PC-3 (cell line): ENCODE results near the gene OR51B6. TPM values are rescaled to one million over a fixed set of nuclear protein-coding genes. Genes with fewer than 3 reads are reported as not detected.
"Not testable (repeated sequence)": the region's sequence is repeated elsewhere in the genome, so short reads cannot be mapped to it uniquely, and the experiment has no call there.

Source experiments
- ATAC-seq: fragments of 200-7000 bp; cut with Tn5 transposase; 2 replicates; pipeline ENCODE4 v1.9.1; 2020; ENCODE audit warnings: mild to moderate bottlenecking, moderate library complexity
- BruUV-seq: library from RNA; stranded (reverse); fragments of 400-500 nt; replicated peaks from 2 replicates; lab custom pipeline; 2021; lab: Mats Ljungman, UMichigan
- CTCF ChIA-PET: fragments of 300-600 bp; sonication (Branson Sonifier 250); formaldehyde crosslinking; loops from one replicate; lab custom pipeline; 2022; ENCODE audit warnings: antibody characterized with exemption; lab: Charles Lee
- POLR2A ChIA-PET: fragments of 300-600 bp; sonication (Branson Sonifier 250); formaldehyde crosslinking; loops from one replicate; lab custom pipeline; 2022; ENCODE audit warnings: antibody characterized with exemption; ENCODE audit not compliant: unreplicated experiment; lab: Charles Lee
- DNase-seq: peaks from one replicate; pipeline ENCODE4 v3.0.0-alpha.2; 2015
- H2AFZ ChIP-seq: fragments of 300-600 bp; sonication (generic); 2 replicates; pipeline ENCODE4 v1.6.0; 2016; ENCODE audit warnings: antibody characterized with exemption, low read length
- H3F3A ChIP-seq: fragments of 300-600 bp; sonication (generic); one replicate; pipeline ENCODE4 v1.6.0; 2017; ENCODE audit warnings: antibody characterized with exemption, low read length, control low read depth, mild to moderate bottlenecking; ENCODE audit not compliant: unreplicated experiment
- H3K27ac ChIP-seq: fragments of 300-600 bp; sonication (generic); 2 replicates; pipeline ENCODE4 v1.5.1; 2016; ENCODE audit warnings: mild to moderate bottlenecking, low read length
- H3K27me3 ChIP-seq: fragments of 300-600 bp; sonication (generic); 2 replicates; pipeline ENCODE4 v1.6.1; 2016; ENCODE audit warnings: low read length, mixed read lengths
- H3K36me3 ChIP-seq: fragments of 300-600 bp; sonication (generic); 2 replicates; pipeline ENCODE4 v1.6.1; 2016; ENCODE audit warnings: low read depth, mixed run types, low read length, mixed read lengths
- H3K4me1 ChIP-seq: fragments of 300-600 bp; sonication (generic); 2 replicates; pipeline ENCODE4 v1.5.1; 2016; ENCODE audit warnings: low read length; ENCODE audit not compliant: insufficient read depth
- H3K4me2 ChIP-seq: fragments of 300-600 bp; sonication (generic); 2 replicates; pipeline ENCODE4 v1.6.0; 2016; ENCODE audit warnings: low read length
- H3K4me3 ChIP-seq: fragments of 300-600 bp; sonication (generic); 2 replicates; pipeline ENCODE4 v1.5.1; 2016; ENCODE audit warnings: mild to moderate bottlenecking, low read length, mixed read lengths
- H3K79me2 ChIP-seq: fragments of 300-600 bp; sonication (generic); 2 replicates; pipeline ENCODE4 v1.6.1; 2017; ENCODE audit warnings: low read length, mixed read lengths
- H3K9ac ChIP-seq: fragments of 300-600 bp; sonication (generic); 2 replicates; pipeline ENCODE4 v1.6.0; 2016; ENCODE audit warnings: mild to moderate bottlenecking, low read length
- H3K9me2 ChIP-seq: fragments of 300-600 bp; sonication (generic); replicated peaks from 2 replicates; pipeline ENCODE4 v1.6.1; 2016; ENCODE audit warnings: mixed run types, low read length, mixed read lengths
- H3K9me3 ChIP-seq: fragments of 300-600 bp; sonication (generic); 2 replicates; pipeline ENCODE4 v1.6.1; 2016; ENCODE audit warnings: low read length, mixed read lengths
- H4K20me1 ChIP-seq: fragments of 300-600 bp; sonication (generic); 2 replicates; pipeline ENCODE4 v1.6.1; 2016; ENCODE audit warnings: low read length, mixed read lengths
- EZH2 ChIP-seq: fragments of 300-600 bp; sonication (generic); IDR thresholded peaks from one replicate; pipeline ENCODE4 v1.6.1; 2017; ENCODE audit warnings: antibody characterized with exemption, mild to moderate bottlenecking, low read length; ENCODE audit not compliant: unreplicated experiment
- EZH2phosphoT487 ChIP-seq: fragments of 300-600 bp; sonication (generic); IDR thresholded peaks from 2 replicates; pipeline ENCODE4 v1.6.1; 2018; ENCODE audit warnings: mild to moderate bottlenecking, antibody characterized with exemption, low read length, borderline replicate concordance
- intact Hi-C: fragments of 100-400 bp; cut with micrococcal nuclease; formaldehyde crosslinking; loops from 2 replicates; pipeline ENCODE4 v1.9.0; 2023
- total RNA-seq: library from RNA; depleted of rRNA; stranded (reverse); fragments of >200 nt; gene quantifications from 2 replicates; pipeline ENCODE4 v1.2.3, GENCODE V29; 2014
- TF ChIP-seq, protein P1 (sequence below): fragments of 300-600 bp; sonication (generic); conservative IDR thresholded peaks from 2 replicates; pipeline ENCODE4 v1.5.1; 2017; ENCODE audit warnings: antibody characterized with exemption, low read depth, mild to moderate bottlenecking, low read length

OR51B6 gene
- total RNA-seq, 1 experiment from 2014 or later, result not detected

DNA sequence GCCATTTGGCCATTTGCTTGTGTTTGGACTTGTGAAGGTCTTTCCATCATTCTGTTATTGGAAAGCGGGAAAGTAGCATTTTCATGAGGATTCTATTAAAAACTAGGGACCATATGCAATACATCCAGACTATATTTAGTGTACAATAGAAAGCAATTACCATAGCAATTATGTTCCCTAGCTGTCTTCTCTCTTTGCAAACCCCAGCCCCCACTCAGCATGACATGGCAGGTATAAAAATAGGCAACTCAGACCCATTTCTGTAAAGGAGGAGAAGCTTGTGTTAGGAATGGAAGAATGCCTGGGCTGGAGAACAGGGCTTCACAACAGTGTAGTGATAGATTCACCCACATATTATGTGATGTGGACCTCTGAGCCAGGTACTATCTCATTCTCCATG lies 12.4 kb downstream of the OR51B6 start:
- no peak overlapping the region for H3K27ac ChIP-seq
- intact Hi-C loops, result no loop called here
- no peaks in the 10 kb centered on the region for H3K36me3 ChIP-seq
- DNase-seq (no peak), ATAC-seq (no peak)
- H3F3A ChIP-seq, result no peaks in the 10 kb centered on the region
- H3K4me1 ChIP-seq, result no peaks in the 10 kb centered on the region
- no peaks in the 10 kb centered on the region for H3K9me2 ChIP-seq
- no peak overlapping the region for H3K9ac ChIP-seq
- no peak overlapping the region for H3K4me3 ChIP-seq
- no peaks in the 10 kb centered on the region for H3K27me3 ChIP-seq
- H3K79me2 ChIP-seq, result no peaks in the 10 kb centered on the region
- H4K20me1 ChIP-seq, result no peaks in the 10 kb centered on the region
- TF ChIP-seq EZH2 (no peak), EZH2phosphoT487 (no peak)
- TF ChIP-seq, protein P1, sequence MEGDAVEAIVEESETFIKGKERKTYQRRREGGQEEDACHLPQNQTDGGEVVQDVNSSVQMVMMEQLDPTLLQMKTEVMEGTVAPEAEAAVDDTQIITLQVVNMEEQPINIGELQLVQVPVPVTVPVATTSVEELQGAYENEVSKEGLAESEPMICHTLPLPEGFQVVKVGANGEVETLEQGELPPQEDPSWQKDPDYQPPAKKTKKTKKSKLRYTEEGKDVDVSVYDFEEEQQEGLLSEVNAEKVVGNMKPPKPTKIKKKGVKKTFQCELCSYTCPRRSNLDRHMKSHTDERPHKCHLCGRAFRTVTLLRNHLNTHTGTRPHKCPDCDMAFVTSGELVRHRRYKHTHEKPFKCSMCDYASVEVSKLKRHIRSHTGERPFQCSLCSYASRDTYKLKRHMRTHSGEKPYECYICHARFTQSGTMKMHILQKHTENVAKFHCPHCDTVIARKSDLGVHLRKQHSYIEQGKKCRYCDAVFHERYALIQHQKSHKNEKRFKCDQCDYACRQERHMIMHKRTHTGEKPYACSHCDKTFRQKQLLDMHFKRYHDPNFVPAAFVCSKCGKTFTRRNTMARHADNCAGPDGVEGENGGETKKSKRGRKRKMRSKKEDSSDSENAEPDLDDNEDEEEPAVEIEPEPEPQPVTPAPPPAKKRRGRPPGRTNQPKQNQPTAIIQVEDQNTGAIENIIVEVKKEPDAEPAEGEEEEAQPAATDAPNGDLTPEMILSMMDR, result no peak
- no TSS peak for BruUV-seq
- H2AFZ ChIP-seq, result no peak overlapping the region
- no peak overlapping the region for H3K4me2 ChIP-seq
- CTCF ChIA-PET, result no interaction called here
- POLR2A ChIA-PET, result no interaction called here
- no peaks in the 10 kb centered on the region for H3K9me3 ChIP-seq

DNA sequence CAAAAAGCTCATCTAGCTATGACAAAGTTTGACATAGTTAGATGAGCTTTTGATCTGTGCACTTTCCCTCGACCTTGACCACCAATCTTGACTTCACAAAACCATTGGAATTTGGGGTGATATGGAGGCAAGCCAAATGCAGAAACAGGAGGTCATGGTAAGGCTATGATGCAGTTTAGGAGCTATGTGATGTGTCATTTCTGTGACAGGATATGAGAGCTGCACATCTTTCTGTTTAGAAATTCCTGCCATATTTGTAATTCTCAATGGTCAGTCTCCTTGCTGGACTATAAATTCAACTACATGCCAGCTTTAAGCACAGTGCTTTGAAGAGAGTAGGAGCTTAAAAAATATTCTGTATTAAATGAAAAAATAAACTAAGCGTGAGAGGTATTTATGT lies 12.9 kb downstream of the OR51B6 start:
- Histone ChIP-seq H3F3A (no peaks in the 10 kb centered on the region), H4K20me1 (no peaks in the 10 kb centered on the region), H2AFZ (no peak overlapping the region), H3K27me3 (no peaks in the 10 kb centered on the region), H3K36me3 (no peaks in the 10 kb centered on the region), H3K4me3 (no peak overlapping the region), H3K9me3 (no peaks in the 10 kb centered on the region), H3K9ac (no peak overlapping the region), H3K4me2 (no peak overlapping the region), H3K79me2 (no peaks in the 10 kb centered on the region), H3K9me2 (no peaks in the 10 kb centered on the region), H3K4me1 (no peaks in the 10 kb centered on the region), H3K27ac (no peak overlapping the region)
- DNase-seq (no peak), ATAC-seq (no peak)
- POLR2A ChIA-PET, result no interaction called here
- TF ChIP-seq EZH2, result no peak
- TF ChIP-seq, protein P1, result no peak
- no peak for TF ChIP-seq EZH2phosphoT487
- intact Hi-C loops, result no loop called here
- CTCF ChIA-PET, result no interaction called here
- no TSS peak for BruUV-seq

- CTCF ChIA-PET, H3K79me2 ChIP-seq, H3K4me2 ChIP-seq, H3K36me3 ChIP-seq, H2AFZ ChIP-seq, POLR2A ChIA-PET, BruUV-seq, H4K20me1 ChIP-seq, H3K9ac ChIP-seq, DNase-seq, H3K27ac ChIP-seq, H3K4me3 ChIP-seq, H3K9me3 ChIP-seq, H3K4me1 ChIP-seq, ATAC-seq, H3K27me3 ChIP-seq, H3K9me2 ChIP-seq, H3F3A ChIP-seq, intact Hi-C loops: not testable (repeated sequence)
Measured at GRCh38 chr11:5366365-5366764, 15.1 kb downstream of the OR51B6 start.
